ENCODE data around the gene XXYLT1. TPM values are rescaled to one million over a fixed set of nuclear protein-coding genes. Genes with fewer than 3 reads are reported as not detected.

Gene XXYLT1
- total and polyA plus RNA-seq, 2 of the 8 experiments (the other 6 are each of a cell fraction or from before 2014, with no cell fraction given): 18.9 to 23.8 TPM

GRCh38 chr3:195250473-195251251 lies 20.3 kb downstream of the XXYLT1 start:
- Histone ChIP-seq H4K5ac (ENCODE audit: insufficient read length, low read depth, low read length) (no peak overlapping the region), H3K23me2 (ENCODE audit: low read depth, low read length) (peaks cover 3% of the 10 kb centered on the region; the same call in 1 of the 2 replicates), H4K8ac (ENCODE audit: extremely low read depth, insufficient read depth, low read length) (peak overlapping the region; percentile 11; the same call in 1 of the 2 replicates), H2AK5ac (ENCODE audit: low read depth, low read length) (no peak overlapping the region), H3K79me1 (ENCODE audit: low read depth, low read length) (peaks cover 26% of the 10 kb centered on the region), H2BK12ac (ENCODE audit: low read depth, low read length) (no peak overlapping the region), H2BK15ac (ENCODE audit: low read length) (no peak overlapping the region), H3K14ac (ENCODE audit: insufficient read length) (no peak overlapping the region), H2BK20ac (ENCODE audit: low read length) (no peak overlapping the region), H4K91ac (replicated peaks; ENCODE audit: insufficient read length, low read length) (no peak overlapping the region), H2AFZ (ENCODE audit: low read length) (no peak overlapping the region), H3K4me3 (ENCODE audit: extremely low read depth in 1 of 4, insufficient read depth in 2 of 4, low read depth in 3 of 4, low read length in 4 of 4) (no peak overlapping the region), H3K9ac (replicated peaks in 1 of 4; ENCODE audit: extremely low read depth in 1 of 4, low read depth in 3 of 4, low read length in 3 of 4) (no peak overlapping the region), H3K9me3 (ENCODE audit: insufficient read depth in 2 of 2, low read depth in 1 of 2, low read length in 1 of 2) (no peaks in the 10 kb centered on the region; a peak in 1 of 4 replicates), H3K23ac (ENCODE audit: insufficient read length) (no peak overlapping the region), H3K18ac (ENCODE audit: extremely low read depth, low read length) (no peak overlapping the region), H4K20me1 (replicated peaks in 1 of 2; ENCODE audit: control insufficient read depth in 1 of 2, insufficient read depth in 2 of 2, low read length in 2 of 2) (peaks cover 7 to 18% of the 10 kb centered on the region in 2 experiments), H3K4ac (replicated peaks; ENCODE audit: insufficient read length, low read depth, low read length) (no peak overlapping the region), H3K56ac (replicated peaks; ENCODE audit: insufficient read length, low read depth, low read length) (no peak overlapping the region), H3K27me3 (replicated peaks in 1 of 4; ENCODE audit: control insufficient read depth in 3 of 4, extremely low read depth in 1 of 4, insufficient read depth in 3 of 4, low read length in 3 of 4) (no peaks in the 10 kb centered on the region), H3K36me3 (ENCODE audit: control insufficient read depth in 2 of 4, insufficient read depth in 4 of 4, low read length in 3 of 4) (no peaks in the 10 kb centered on the region), H3K79me2 (ENCODE audit: control insufficient read depth in 1 of 2, insufficient read depth in 2 of 2, low read length in 2 of 2) (peaks cover 0 to 94% of the 10 kb centered on the region in 2 experiments; a peak in 3 of 4 replicates), H3K27ac (ENCODE audit: low read depth, low read length) (no peak overlapping the region; the same call in 1 of the 2 replicates), H3K4me2 (ENCODE audit: insufficient read depth in 1 of 2, low read depth in 2 of 2, low read length in 2 of 2) (no peak overlapping the region), H2BK120ac (replicated peaks; ENCODE audit: low read depth, low read length) (no peak overlapping the region), H3K4me1 (replicated peaks in 1 of 4; ENCODE audit: control insufficient read depth in 3 of 4, insufficient read depth in 4 of 4, low read length in 3 of 4) (peaks cover 0 to 28% (median 20%) of the 10 kb centered on the region in 4 experiments; a peak in 6 of 7 replicates), H2BK5ac (ENCODE audit: low read depth, low read length) (no peak overlapping the region)
- DNase-seq (ENCODE audit: low read depth in 1 of 2, low spot score in 2 of 2) (peak in 1 of 2 experiments; percentile 46), FAIRE-seq (no peak)
- WGBS, 2 experiments (ENCODE audit: extremely low coverage in 1 of 2, insufficient coverage in 1 of 2, insufficient read length in 1 of 2, insufficient replicate concordance in 2 of 2, low coverage in 1 of 2, low lambda C conversion rate in 2 of 2, missing lambda C conversion rate in 1 of 2): 88% methylated on average over 13 of the region's 14 CpGs; no CpG with 5 or more reads in 1 of the 2 experiments
- POLR2A ChIA-PET (ENCODE audit: partially characterized antibody): no interaction called here
- CTCF ChIA-PET (ENCODE audit: partially characterized antibody): interaction anchor here (0.8 to 1.9 kb wide), 12 partner anchors 8 to 655 kb away, joined by 3 to 5 read pairs (median 3); no protein-coding TSS in a partner anchor
- no peak for TF ChIP-seq POLR2A (IDR thresholded peaks at IDR 0.05; ENCODE audit: control extremely low read depth in 1 of 2, low read depth in 2 of 2, low read length in 2 of 2)
- peak in 1 of 2 experiments; percentile 22; a peak in 1 of 4 replicates for TF ChIP-seq RAD21 (IDR thresholded peaks at IDR 0.05 in 1 of 2, conservative IDR thresholded peaks at IDR 0.05 in 1 of 2; ENCODE audit: low read depth in 2 of 2, low read length in 2 of 2)
- no peak for TF ChIP-seq KDM1A (IDR thresholded peaks at IDR 0.05; ENCODE audit: borderline replicate concordance, low read length)
- TF ChIP-seq ZNF274 (IDR thresholded peaks at IDR 0.05; ENCODE audit: borderline replicate concordance, extremely low read depth, low read length): no peak
- no peak for TF ChIP-seq EZH2 (IDR thresholded peaks at IDR 0.05; ENCODE audit: low read depth, low read length, severe bottlenecking)
- no peak for TF ChIP-seq HDAC2 (IDR thresholded peaks at IDR 0.05; ENCODE audit: borderline replicate concordance in 1 of 2, low read depth in 2 of 2, low read length in 2 of 2)
- no peak for TF ChIP-seq POLR2AphosphoS5 (IDR thresholded peaks at IDR 0.05; ENCODE audit: low read depth, low read length)
- TF ChIP-seq NRF1 (IDR thresholded peaks at IDR 0.05; ENCODE audit: low read depth, low read length): no peak
